Peyer's patch (tissue), 4 donors: ENCODE measurements around the gene ZNF384. TPM values are rescaled to one million over a fixed set of nuclear protein-coding genes. Genes with fewer than 3 reads are reported as not detected.

Experiments used
- DNase-seq, 3 donors: peaks; one replicate each; pipeline ENCODE4 v3.0.0-alpha.2; 2017 to 2019
- H3K27ac ChIP-seq, 4 donors: fragments of 200-600 bp; sonication (generic); one replicate each; pipeline ENCODE4 v1.5.1; 2016 to 2019
- H3K27me3 ChIP-seq, 2 donors: fragments of 200-600 bp; sonication (generic); one replicate each; pipeline ENCODE4 v1.5.1; 2019
- H3K36me3 ChIP-seq, 3 donors: fragments of 200-600 bp; sonication (generic); one replicate each; pipeline ENCODE4 v1.5.1; 2016 to 2019
- H3K4me1 ChIP-seq, 4 donors: fragments of 200-600 bp; sonication (generic); one replicate each; pipeline ENCODE4 v1.5.1; 2016 to 2019
- H3K4me3 ChIP-seq, 4 donors: fragments of 200-600 bp; sonication (generic); 1 replicate in 3 of 4; 2 replicates in 1 of 4; pipeline ENCODE4 v1.5.1; 2016 to 2019; ENCODE audit warnings: mild to moderate bottlenecking in 1 of 4
- H3K9me3 ChIP-seq, 4 donors: fragments of 200-600 bp; sonication (generic); one replicate each; pipeline ENCODE4 v1.5.1; 2016 to 2019; ENCODE audit warnings: mild to moderate bottlenecking in 1 of 4
- CTCF ChIP-seq, 6 experiments: fragments of 450-650 bp in 4 of 6; fragments of 200-600 bp in 2 of 6; sonication (generic) in 1 of 6; IDR thresholded peaks; one replicate each; pipeline ENCODE4 v1.5.1; 2017 to 2019; ENCODE audit warnings: antibody characterized with exemption in 6 of 6, mild to moderate bottlenecking in 3 of 6, moderate library complexity in 1 of 6
- POLR2A ChIP-seq, 2 donors: fragments of 450-650 bp; IDR thresholded peaks; one replicate each; pipeline ENCODE4 v1.5.1; 2017; ENCODE audit warnings: antibody characterized with exemption in 2 of 2, mild to moderate bottlenecking in 2 of 2, moderate library complexity in 2 of 2
- total RNA-seq, 4 donors: library from RNA; depleted of rRNA; stranded (reverse); fragments of >200 nt; gene quantifications; one replicate each; pipeline ENCODE4 v1.1.0, GENCODE V29; 2016

Gene ZNF384
- total RNA-seq: 10 to 100 TPM; 35.6 to 96.6 (median 80.2) TPM

DNA sequence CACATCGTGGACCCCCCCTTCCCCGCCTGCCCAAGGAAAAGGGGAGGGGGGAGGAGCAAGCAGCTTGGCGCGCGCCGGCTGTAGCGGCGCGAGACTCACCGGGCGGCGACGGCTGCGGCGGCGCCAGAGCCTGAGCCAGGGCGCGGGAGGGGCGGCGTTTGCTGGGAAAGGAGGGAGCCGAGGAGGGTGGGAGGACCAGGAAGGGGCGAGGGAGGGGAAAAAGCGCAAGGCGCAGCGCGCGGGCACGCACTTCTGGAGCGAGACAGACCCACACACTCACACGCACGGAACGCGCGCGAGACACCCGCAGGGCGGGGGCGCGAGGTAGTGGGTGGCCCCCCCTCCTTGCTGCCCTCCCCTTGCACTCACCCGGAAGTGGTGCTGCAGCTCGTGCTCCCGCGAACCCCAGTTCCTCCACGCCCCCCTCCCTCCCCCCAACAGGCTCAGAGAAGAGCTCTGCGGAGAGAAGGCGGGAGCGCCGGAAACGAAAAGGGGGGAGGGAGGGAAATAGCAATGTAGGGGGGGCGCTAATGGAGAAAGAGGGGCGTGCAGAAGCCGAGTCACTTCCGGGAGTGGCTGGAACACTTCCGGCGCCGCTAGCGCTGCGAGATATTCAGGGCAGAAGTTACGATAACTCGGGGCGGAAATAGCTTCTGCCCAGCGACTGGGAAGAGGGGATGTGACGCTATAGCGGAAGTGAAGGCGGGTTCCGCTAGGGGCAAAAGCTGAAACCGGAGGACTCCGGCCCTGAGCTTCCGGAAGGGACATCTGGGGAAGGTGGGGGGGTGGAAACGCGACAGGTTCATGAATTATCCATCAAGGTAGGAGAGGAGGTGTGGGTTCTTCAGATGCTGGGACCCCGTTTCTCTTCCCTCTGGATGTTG, at the start of gene ZNF384:
ZNF384 (minus strand) TSS at position 377 of the 884 bp plus-strand sequence. CDS start 9,855 bp downstream, outside the sequence.
- Histone ChIP-seq H3K4me3 (peak within 1 kb of the TSS; percentile 88 to 95 (median 92)), H3K27ac (peak within 1 kb of the TSS; percentile 96 to 99 (median 98)), H3K9me3 (no peaks in the 10 kb centered on the region), H3K4me1 (peaks cover 0 to 26% (median 15%) of the 10 kb centered on the region in 4 donors), H3K36me3 (no peaks in the 10 kb centered on the region), H3K27me3 (no peaks in the 10 kb centered on the region)
- peak; percentile 94 to 99 (median 96) for DNase-seq
- peak in 5 of 6 experiments; percentile 15 to 58 (median 42) for TF ChIP-seq CTCF (IDR thresholded peaks at IDR 0.05)
- peak; percentile 54 to 57 for TF ChIP-seq POLR2A (IDR thresholded peaks at IDR 0.05)

DNA sequence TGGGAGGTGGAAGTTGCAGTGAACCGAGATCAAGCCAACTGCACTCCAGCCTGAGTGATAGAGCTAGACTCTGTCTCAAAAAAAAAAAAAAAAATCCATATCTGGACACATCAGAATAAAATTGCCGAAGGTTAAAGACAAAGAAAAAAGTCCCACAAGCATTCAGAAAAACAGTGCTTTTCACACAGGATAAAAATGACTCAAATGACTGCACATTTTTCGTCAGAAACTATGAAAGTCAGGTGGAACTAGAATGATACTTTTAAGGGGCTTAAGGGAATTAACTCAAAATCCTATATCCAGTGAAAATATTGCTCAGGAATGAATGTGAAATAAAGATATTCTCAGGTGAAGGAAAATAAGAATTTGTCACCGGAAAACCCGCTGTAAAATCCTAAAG, 47.6 kb upstream of the ZNF384 start:
- H3K9me3 ChIP-seq: no peaks in the 10 kb centered on the region

DNA sequence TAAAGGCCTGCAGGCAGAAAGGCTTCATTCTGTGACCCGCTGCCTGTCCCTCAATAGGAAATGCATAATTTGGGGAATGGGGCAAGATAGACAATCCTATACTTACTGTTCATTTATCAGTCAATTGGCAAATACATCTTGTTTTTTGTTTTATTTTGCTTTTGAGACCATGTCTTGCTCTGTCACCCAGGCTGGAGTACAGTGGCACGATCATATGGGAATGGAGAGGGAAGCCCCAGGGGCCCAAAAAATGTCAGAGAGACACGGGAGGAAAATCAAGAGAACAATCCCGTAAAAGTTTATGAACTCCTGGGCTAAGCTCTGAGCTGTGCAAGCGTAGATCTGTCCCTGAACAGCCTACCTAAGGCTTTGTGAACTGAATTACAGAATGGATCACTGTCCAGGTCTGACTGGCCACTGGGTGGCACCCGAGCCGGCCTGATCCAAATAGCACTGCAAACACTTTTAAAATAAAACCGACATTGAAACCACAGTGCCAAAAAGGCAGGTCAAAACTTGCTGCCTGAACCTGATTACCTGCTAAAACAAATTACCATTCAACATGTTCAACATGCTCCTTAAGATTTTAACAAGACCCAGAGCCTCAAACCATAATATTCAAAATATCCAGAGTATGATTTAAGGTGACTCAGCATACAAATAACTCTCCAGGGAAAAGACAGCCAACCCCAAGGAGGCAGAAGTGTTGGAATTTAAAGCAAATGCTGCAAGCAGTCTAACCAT, 46.4 kb upstream of the ZNF384 start:
- Histone ChIP-seq H3K4me1 (peaks cover 0 to 3% (median 0%) of the 10 kb centered on the region in 4 donors), H3K4me3 (no peak overlapping the region), H3K27ac (no peak overlapping the region), H3K27me3 (no peaks in the 10 kb centered on the region), H3K36me3 (peaks cover 0 to 16% (median 0%) of the 10 kb centered on the region in 3 donors), H3K9me3 (no peaks in the 10 kb centered on the region)
- TF ChIP-seq POLR2A (IDR thresholded peaks at IDR 0.05) (no peak), CTCF (IDR thresholded peaks at IDR 0.05) (peak in 5 of 6 experiments; percentile 44 to 81 (median 76))
- DNase-seq: peak; percentile 47 to 89 (median 75)

More for the DNA sequence above, 47.6 kb upstream of the ZNF384 start:
- H3K27me3 ChIP-seq: no peaks in the 10 kb centered on the region
- H3K36me3 ChIP-seq: peaks cover 0 to 4% (median 0%) of the 10 kb centered on the region in 3 donors
- no peak for DNase-seq
- H3K4me3 ChIP-seq: no peak overlapping the region
- TF ChIP-seq CTCF (IDR thresholded peaks at IDR 0.05) (no peak), POLR2A (IDR thresholded peaks at IDR 0.05) (no peak)
- H3K27ac ChIP-seq: no peak overlapping the region
- H3K4me1 ChIP-seq: peaks cover 0 to 3% (median 0%) of the 10 kb centered on the region in 4 donors

- Histone ChIP-seq H3K4me3 (no peak overlapping the region), H3K9me3 (no peaks in the 10 kb centered on the region), H3K27ac (peak overlapping the region in 1 of 4 donors; percentile 39), H3K4me1 (peaks cover 0 to 3% (median 0%) of the 10 kb centered on the region in 4 donors), H3K36me3 (peaks cover 0 to 24% (median 0%) of the 10 kb centered on the region in 3 donors), H3K27me3 (no peaks in the 10 kb centered on the region)
- peak in 1 of 3 donors; percentile 52 for DNase-seq
- no peak for TF ChIP-seq CTCF (IDR thresholded peaks at IDR 0.05)
- TF ChIP-seq POLR2A (IDR thresholded peaks at IDR 0.05): no peak
These were observed 45.6 kb upstream of the ZNF384 start for GRCh38 chr12:6734506-6735387.

DNA sequence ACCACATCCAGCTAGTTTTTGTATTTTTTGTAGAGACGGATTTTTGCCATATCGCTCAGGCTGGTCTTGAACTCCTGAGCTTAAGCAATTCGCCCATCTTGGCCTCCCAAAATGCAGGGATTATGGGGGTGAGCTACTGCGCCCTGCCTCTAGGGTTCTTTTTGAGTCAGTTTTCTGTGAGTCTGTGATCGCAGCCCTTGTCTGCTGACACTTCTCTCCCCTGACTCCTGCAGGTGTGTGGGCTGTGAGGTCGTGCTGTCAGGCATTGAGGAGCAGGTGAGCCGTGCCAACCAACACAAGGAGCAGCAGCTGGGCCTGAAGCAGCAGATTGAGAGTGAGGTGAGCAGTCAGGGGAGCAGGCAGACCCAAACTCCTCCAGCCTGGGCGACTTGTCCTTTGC, 41.0 kb upstream of the ZNF384 start:
- H3K27me3 ChIP-seq: no peaks in the 10 kb centered on the region
- no peak overlapping the region for H3K4me3 ChIP-seq
- H3K36me3 ChIP-seq: peaks cover 0 to 48% (median 0%) of the 10 kb centered on the region in 3 donors
- H3K27ac ChIP-seq: no peak overlapping the region
- peaks cover 0 to 3% (median under 1%) of the 10 kb centered on the region in 4 donors for H3K4me1 ChIP-seq
- TF ChIP-seq POLR2A (IDR thresholded peaks at IDR 0.05) (no peak), CTCF (IDR thresholded peaks at IDR 0.05) (no peak)
- DNase-seq: no peak
- no peaks in the 10 kb centered on the region for H3K9me3 ChIP-seq
